GM12872 (cell line): Measurements from ENCODE around the gene DNAH12.
A peak's percentile ranks its signal among the peaks of the same experiment; 100 is the strongest.

Source experiments
- TF ChIP-seq, protein P1 (sequence below): IDR thresholded peaks from 3 replicates; pipeline ENCODE4 v1.5.1; 2011; ENCODE audit warnings: low read depth, mild to moderate bottlenecking, low read length, moderate library complexity; ENCODE audit not compliant: insufficient read depth

The DNAH12 gene, protein sequence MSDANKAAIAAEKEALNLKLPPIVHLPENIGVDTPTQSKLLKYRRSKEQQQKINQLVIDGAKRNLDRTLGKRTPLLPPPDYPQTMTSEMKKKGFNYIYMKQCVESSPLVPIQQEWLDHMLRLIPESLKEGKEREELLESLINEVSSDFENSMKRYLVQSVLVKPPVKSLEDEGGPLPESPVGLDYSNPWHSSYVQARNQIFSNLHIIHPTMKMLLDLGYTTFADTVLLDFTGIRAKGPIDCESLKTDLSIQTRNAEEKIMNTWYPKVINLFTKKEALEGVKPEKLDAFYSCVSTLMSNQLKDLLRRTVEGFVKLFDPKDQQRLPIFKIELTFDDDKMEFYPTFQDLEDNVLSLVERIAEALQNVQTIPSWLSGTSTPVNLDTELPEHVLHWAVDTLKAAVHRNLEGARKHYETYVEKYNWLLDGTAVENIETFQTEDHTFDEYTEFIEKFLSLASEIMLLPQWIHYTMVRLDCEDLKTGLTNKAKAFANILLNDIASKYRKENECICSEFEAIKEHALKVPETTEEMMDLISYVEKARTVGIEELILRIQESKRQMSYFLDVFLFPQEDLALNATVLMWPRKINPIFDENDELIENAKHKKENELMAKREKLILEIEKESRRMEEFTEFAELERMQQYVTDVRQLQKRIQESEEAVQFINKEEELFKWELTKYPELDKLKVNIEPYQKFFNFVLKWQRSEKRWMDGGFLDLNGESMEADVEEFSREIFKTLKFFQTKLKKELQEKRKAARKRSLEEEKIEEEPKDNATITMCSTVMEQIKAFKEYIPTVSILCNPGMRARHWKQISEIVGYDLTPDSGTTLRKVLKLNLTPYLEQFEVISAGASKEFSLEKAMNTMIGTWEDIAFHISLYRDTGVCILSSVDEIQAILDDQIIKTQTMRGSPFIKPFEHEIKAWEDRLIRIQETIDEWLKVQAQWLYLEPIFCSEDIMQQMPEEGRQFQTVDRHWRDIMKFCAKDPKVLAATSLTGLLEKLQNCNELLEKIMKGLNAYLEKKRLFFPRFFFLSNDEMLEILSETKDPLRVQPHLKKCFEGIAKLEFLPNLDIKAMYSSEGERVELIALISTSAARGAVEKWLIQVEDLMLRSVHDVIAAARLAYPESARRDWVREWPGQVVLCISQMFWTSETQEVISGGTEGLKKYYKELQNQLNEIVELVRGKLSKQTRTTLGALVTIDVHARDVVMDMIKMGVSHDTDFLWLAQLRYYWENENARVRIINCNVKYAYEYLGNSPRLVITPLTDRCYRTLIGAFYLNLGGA (N-terminal part only)

GRCh38 chr3:57544181-57545125, at the start of gene DNAH12:
TSS of gene DNAH12 (minus strand) at chr3:57544344. CDS start at chr3:57542870, 1,474 bp downstream.
- TF ChIP-seq, protein P1, sequence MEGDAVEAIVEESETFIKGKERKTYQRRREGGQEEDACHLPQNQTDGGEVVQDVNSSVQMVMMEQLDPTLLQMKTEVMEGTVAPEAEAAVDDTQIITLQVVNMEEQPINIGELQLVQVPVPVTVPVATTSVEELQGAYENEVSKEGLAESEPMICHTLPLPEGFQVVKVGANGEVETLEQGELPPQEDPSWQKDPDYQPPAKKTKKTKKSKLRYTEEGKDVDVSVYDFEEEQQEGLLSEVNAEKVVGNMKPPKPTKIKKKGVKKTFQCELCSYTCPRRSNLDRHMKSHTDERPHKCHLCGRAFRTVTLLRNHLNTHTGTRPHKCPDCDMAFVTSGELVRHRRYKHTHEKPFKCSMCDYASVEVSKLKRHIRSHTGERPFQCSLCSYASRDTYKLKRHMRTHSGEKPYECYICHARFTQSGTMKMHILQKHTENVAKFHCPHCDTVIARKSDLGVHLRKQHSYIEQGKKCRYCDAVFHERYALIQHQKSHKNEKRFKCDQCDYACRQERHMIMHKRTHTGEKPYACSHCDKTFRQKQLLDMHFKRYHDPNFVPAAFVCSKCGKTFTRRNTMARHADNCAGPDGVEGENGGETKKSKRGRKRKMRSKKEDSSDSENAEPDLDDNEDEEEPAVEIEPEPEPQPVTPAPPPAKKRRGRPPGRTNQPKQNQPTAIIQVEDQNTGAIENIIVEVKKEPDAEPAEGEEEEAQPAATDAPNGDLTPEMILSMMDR = no peak

DNA sequence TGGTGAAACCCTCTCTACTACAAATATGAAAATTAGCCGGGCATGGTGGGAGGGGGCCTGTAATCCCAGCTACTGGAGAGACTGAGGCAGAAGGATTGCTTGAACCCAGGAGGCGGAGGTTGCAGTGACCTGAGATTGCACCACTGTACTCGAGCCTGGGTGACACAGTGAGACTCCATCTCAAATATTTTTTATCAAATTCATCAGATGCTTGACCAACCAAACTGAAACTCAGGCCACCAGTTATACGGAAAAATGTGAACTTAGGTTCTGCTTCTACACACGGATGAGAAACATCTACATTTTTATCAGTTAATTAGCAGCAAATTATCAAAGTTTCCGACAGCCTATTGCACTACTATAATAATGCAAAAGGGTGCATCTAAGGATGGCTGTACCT, 48.2 kb upstream of the DNAH12 start:
- TF ChIP-seq, protein P1 = no peak

GRCh38 chr3:57587905-57588304, 43.8 kb upstream of the DNAH12 start:
- TF ChIP-seq, protein P1 = no peak

GRCh38 chr3:57586778-57587177, 42.6 kb upstream of the DNAH12 start:
- TF ChIP-seq, protein P1 = no peak

DNA sequence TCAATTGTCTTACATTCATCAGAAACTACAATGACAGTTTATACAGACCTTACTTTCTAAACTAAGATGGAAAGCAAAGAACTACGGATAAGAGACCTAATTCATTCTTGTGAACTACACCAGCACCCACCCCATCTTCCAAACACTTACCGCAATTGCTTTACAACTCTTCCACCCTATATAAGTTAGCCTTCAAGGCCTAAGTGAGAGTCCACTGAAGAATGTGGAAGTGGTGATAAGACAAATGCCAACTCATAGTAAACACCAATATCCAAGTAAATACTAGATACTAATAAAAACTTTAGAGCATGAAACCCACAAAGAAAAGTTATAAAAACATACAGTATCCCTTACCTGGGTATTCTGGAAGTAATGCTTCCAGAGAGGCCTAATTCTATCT, 39.4 kb upstream of the DNAH12 start:
- TF ChIP-seq, protein P1 = no peak

DNA sequence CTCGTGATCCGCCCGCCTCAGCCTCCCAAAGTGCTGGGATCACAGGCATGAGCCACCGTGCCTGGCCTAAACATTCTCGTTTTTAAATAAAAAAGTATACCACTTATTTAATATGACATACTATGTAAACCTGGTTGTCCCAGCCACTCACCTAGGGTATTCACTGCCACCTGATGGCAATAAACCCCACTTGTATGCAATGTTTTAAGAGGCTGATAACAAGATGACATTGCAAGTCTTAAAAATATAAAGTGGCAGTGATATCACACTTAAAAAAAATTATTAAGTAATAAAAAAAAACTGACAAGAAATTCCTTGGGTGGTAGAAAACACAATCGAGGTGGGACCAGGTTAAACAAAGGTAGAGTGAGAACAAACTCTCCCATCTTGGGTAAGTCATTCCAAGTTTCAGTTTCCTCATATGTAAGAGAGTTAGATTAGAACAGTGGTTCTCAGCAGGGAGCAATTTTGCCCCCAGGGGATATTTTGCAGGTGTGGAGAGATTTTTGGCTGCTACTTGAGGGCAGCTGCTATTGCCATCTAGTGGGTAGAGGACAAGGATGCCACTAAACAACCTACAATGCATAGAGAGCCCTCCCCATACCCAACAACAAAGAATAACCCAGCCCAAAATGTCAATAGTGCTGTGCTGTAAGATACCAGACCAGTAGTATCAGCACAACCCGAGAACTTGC, 38.5 kb upstream of the DNAH12 start:
- TF ChIP-seq, protein P1 = peak; percentile 41; the same call in 1 of the 3 replicates
